GM12878 (cell line): Measurements from ENCODE around the gene POLD4. TPM values are rescaled to one million over a fixed set of nuclear protein-coding genes. Genes with fewer than 3 reads are reported as not detected.
A peak's percentile ranks its signal among the peaks of the same experiment; 100 is the strongest.

ENCODE experiments used
- ATAC-seq: fragments of 200-7000 bp; cut with Tn5 transposase; 3 replicates; pipeline ENCODE4 v1.9.1; 2020; ENCODE audit warnings: mild to moderate bottlenecking, moderate library complexity
- BruUV-seq: library from RNA; stranded (reverse); fragments of 400-500 nt; replicated peaks from 2 replicates; lab custom pipeline; 2021; lab: Mats Ljungman, UMichigan
- CTCF ChIA-PET: fragments of 300-600 bp; sonication (Branson Sonifier 250); formaldehyde crosslinking; extraction: SDS; loops from one replicate; lab custom pipeline; 2021; ENCODE audit warnings: inconsistent platforms; lab: Yijun Ruan, JAX
- POLR2A ChIA-PET: fragments of 350-600 bp; formaldehyde crosslinking; extraction: SDS; loops from one replicate; lab custom pipeline; 2021; ENCODE audit warnings: inconsistent platforms; lab: Charles Lee
- RAD21 ChIA-PET: fragments of 300-600 bp; sonication (Branson Sonifier 250); formaldehyde crosslinking; loops from one replicate; lab custom pipeline; 2023; ENCODE audit warnings: antibody characterized with exemption; ENCODE audit not compliant: unreplicated experiment; lab: Charles Lee
- SMC1A ChIA-PET: fragments of 300-600 bp; sonication (Branson Sonifier 250); formaldehyde crosslinking; loops from one replicate; lab custom pipeline; 2023; ENCODE audit not compliant: unreplicated experiment, uncharacterized antibody; lab: Charles Lee
- DNase-seq: peaks from one replicate; pipeline ENCODE4 v3.0.0-alpha.2; 2011; ENCODE audit warnings: low read depth, low spot score
- FAIRE-seq: peaks from 3 replicates; lab custom pipeline; 2011; peaks lifted over from hg19 to GRCh38; lab: Jason Lieb, UNC
- H2AFZ ChIP-seq: 2 replicates; pipeline ENCODE4 v1.6.0; 2011; ENCODE audit warnings: low read depth, low read length, control low read depth; ENCODE audit not compliant: control insufficient read depth
- H3K27ac ChIP-seq: 2 replicates; pipeline ENCODE4 v1.5.1; 2011; ENCODE audit warnings: control low read depth; ENCODE audit not compliant: control insufficient read depth, insufficient read depth
- H3K27me3 ChIP-seq, 2 experiments: replicated peaks in 1 of 2; 2 replicates each; pipeline versions ENCODE4 v1.6.0 to v1.6.1; 2011; ENCODE audit warnings: low read length in 1 of 2; ENCODE audit not compliant: control insufficient read depth in 2 of 2, insufficient read depth in 2 of 2
- H3K36me3 ChIP-seq, 2 experiments: 2 replicates each; pipeline ENCODE4 v1.5.1; 2011; ENCODE audit warnings: low read length in 1 of 2; ENCODE audit not compliant: control insufficient read depth in 2 of 2, insufficient read depth in 2 of 2
- H3K4me1 ChIP-seq: 2 replicates; pipeline ENCODE4 v1.6.1; 2011; ENCODE audit warnings: mild to moderate bottlenecking, low read length, moderate library complexity, mixed read lengths; ENCODE audit not compliant: control insufficient read depth, insufficient read depth
- H3K4me2 ChIP-seq: 2 replicates; pipeline ENCODE4 v1.6.0; 2011; ENCODE audit warnings: control low read depth; ENCODE audit not compliant: control insufficient read depth, insufficient read depth
- H3K4me3 ChIP-seq: fragments of 200-600 bp; sonication (generic); 2 replicates; pipeline ENCODE4 v1.5.1; 2016
- H3K79me2 ChIP-seq: 2 replicates; pipeline ENCODE4 v1.6.0; 2011; ENCODE audit warnings: low read length; ENCODE audit not compliant: control insufficient read depth, insufficient read depth
- H3K9ac ChIP-seq: 2 replicates; pipeline ENCODE4 v1.8.0; 2011; ENCODE audit warnings: low read length, control low read depth, mixed read lengths; ENCODE audit not compliant: control insufficient read depth, insufficient read depth
- H3K9me3 ChIP-seq: replicated peaks from 3 replicates; pipeline ENCODE4 v1.5.1; 2011; ENCODE audit warnings: mild to moderate bottlenecking, low read length; ENCODE audit not compliant: control insufficient read depth, insufficient read depth
- H4K20me1 ChIP-seq: 2 replicates; pipeline ENCODE4 v1.6.0; 2011; ENCODE audit not compliant: control insufficient read depth, insufficient read depth
- CBX3 ChIP-seq: fragments of 200-600 bp; sonication (generic); IDR thresholded peaks from 2 replicates; pipeline ENCODE4 v1.6.1; 2016; ENCODE audit warnings: low read depth, borderline replicate concordance
- CHD2 ChIP-seq: IDR thresholded peaks from 2 replicates; pipeline ENCODE4 v1.6.1; 2011; ENCODE audit warnings: low read depth, low read length, improper control_type of control experiment, borderline replicate concordance
- ELK1 ChIP-seq: IDR thresholded peaks from 2 replicates; pipeline ENCODE4 v1.6.1; 2012; ENCODE audit warnings: low read depth, low read length, improper control_type of control experiment
- FOS ChIP-seq: IDR thresholded peaks from 3 replicates; pipeline ENCODE4 v1.6.1; 2011; ENCODE audit warnings: borderline replicate concordance; ENCODE audit not compliant: insufficient read length; ENCODE audit errors: extremely low read depth
- GABPA ChIP-seq: IDR thresholded peaks from 2 replicates; pipeline ENCODE4 v1.6.1; 2014; ENCODE audit warnings: antibody characterized with exemption, low read depth, mild to moderate bottlenecking, inconsistent platforms
- HSF1 ChIP-seq: fragments of 150-350 bp; IDR thresholded peaks from 2 replicates; pipeline ENCODE4 v1.6.1; 2014; ENCODE audit warnings: mild to moderate bottlenecking, low read depth, low read length
- IKZF1 ChIP-seq: fragments of 450-650 bp; conservative IDR thresholded peaks from 2 replicates; pipeline ENCODE4 v1.6.1; 2017; ENCODE audit warnings: antibody characterized with exemption, mild to moderate bottlenecking
- JUNB ChIP-seq: IDR thresholded peaks from 2 replicates; pipeline ENCODE4 v1.6.1; 2016; ENCODE audit warnings: antibody characterized with exemption, mild to moderate bottlenecking
- MXI1 ChIP-seq: fragments of 150-350 bp; IDR thresholded peaks from 2 replicates; pipeline ENCODE4 v1.6.1; 2011; ENCODE audit warnings: low read depth, mild to moderate bottlenecking, inconsistent platforms, low read length, improper control_type of control experiment
- NBN ChIP-seq: fragments of 450-650 bp; IDR thresholded peaks from 2 replicates; pipeline ENCODE4 v1.6.1; 2016
- NFYA ChIP-seq: IDR thresholded peaks from 2 replicates; pipeline ENCODE4 v1.6.1; 2011; ENCODE audit warnings: low read depth, mild to moderate bottlenecking, low read length, improper control_type of control experiment, borderline replicate concordance
- NR2C2 ChIP-seq: IDR thresholded peaks from 2 replicates; pipeline ENCODE4 v1.6.1; 2011; ENCODE audit warnings: borderline replicate concordance, low read depth; ENCODE audit not compliant: control insufficient read depth, insufficient read length
- PAX5 ChIP-seq: IDR thresholded peaks from 2 replicates; pipeline ENCODE4 v1.6.1; 2011; ENCODE audit warnings: low read depth, low read length, borderline replicate concordance
- PML ChIP-seq: IDR thresholded peaks from 2 replicates; pipeline ENCODE4 v1.6.1; 2012; ENCODE audit warnings: low read length, inconsistent platforms
- REST ChIP-seq: IDR thresholded peaks from 2 replicates; pipeline ENCODE4 v1.6.1; 2012; ENCODE audit warnings: mild to moderate bottlenecking, low read depth, low read length
- TARDBP ChIP-seq: IDR thresholded peaks from 2 replicates; pipeline ENCODE4 v1.6.1; 2016; ENCODE audit warnings: borderline replicate concordance
- TCF12 ChIP-seq: IDR thresholded peaks from 2 replicates; pipeline ENCODE4 v1.6.1; 2011; ENCODE audit warnings: low read depth, mild to moderate bottlenecking, low read length
- WRNIP1 ChIP-seq: IDR thresholded peaks from 2 replicates; pipeline ENCODE4 v1.6.1; 2011; ENCODE audit warnings: low read depth, low read length, improper control_type of control experiment, borderline replicate concordance
- WGBS: methylation state at CpG from one replicate; pipeline ENCODE4 v1.1.6; 2016; ENCODE audit warnings: low lambda C conversion rate; ENCODE audit not compliant: insufficient replicate concordance, insufficient coverage; ENCODE audit errors: missing lambda C conversion rate; 5-methylcytosine and 5-hydroxymethylcytosine counted together
- in situ Hi-C: fragments of 300-500 bp; cut with MboI; formaldehyde crosslinking; loops from 9 replicates; pipeline ENCODE4 v1.14.3; 2018; ENCODE audit warnings: mixed read lengths
- intact Hi-C: fragments of 100-400 bp; cut with micrococcal nuclease; formaldehyde crosslinking; loops from one replicate; pipeline ENCODE4 v1.14.2; 2022; ENCODE audit not compliant: unreplicated experiment
- polyA plus RNA-seq, 11 experiments: library from polyadenylated mRNA; depleted of rRNA in 4 of 11; unstranded in 6 of 11; stranded (reverse) in 5 of 11; fragments of >200 nt; fragmentation: Nextera tagmentation in 4 of 11; fragmentation: Illumina TruSeq in 1 of 11; extraction: Ambion mirVana in 4 of 11; extraction: Trizol in 1 of 11; gene quantifications; 1 replicate in 1 of 11; 2 replicates in 10 of 11; pipeline versions ENCODE4 v1.2.1 to v1.2.3, GENCODE V29; 2011 to 2016; ENCODE audit warnings: inconsistent platforms in 2 of 11, missing spikeins in 2 of 11, low read depth in 1 of 11
- total RNA-seq, 4 experiments: library from RNA; depleted of rRNA in 3 of 4; stranded (reverse); fragments of >200 nt in 3 of 4; fragmentation: Illumina TruSeq in 1 of 4; extraction: Trizol in 1 of 4; gene quantifications; 2 replicates each; pipeline versions ENCODE4 v1.2.1 to v1.2.3, GENCODE V29; 2013 to 2021

Gene POLD4
- total and polyA plus RNA-seq, 10 of the 15 experiments (the other 5 are each of a cell fraction or from before 2014, with no cell fraction given) = 8.1 to 176 (median 88.1) TPM

GRCh38 chr11:67401495-67402191 lies 48.3 kb upstream of the POLD4 start, which contains the start of gene PPP1CA:
Gene PPP1CA (minus strand): TSS chr11:67401858. CDS start chr11:67401782, 76 bp downstream.
- 2% methylated on average over 50 of the region's 73 CpGs for WGBS
- Histone ChIP-seq H4K20me1 (no peaks in the 10 kb centered on the region; the same call in 1 of the 2 replicates), H3K9ac (peak within 1 kb of the TSS; percentile 95), H3K36me3 (peaks cover 20 to 24% of the 10 kb centered on the region in 2 experiments), H3K4me2 (peak within 1 kb of the TSS; percentile 98), H3K27me3 (no peaks in the 10 kb centered on the region), H3K27ac (peak within 1 kb of the TSS; percentile 99), H3K4me3 (peak within 1 kb of the TSS; percentile 80), H3K4me1 (peaks cover 50% of the 10 kb centered on the region), H3K9me3 (no peaks in the 10 kb centered on the region; the same call in 2 of the 3 replicates), H2AFZ (peak within 1 kb of the TSS; percentile 79), H3K79me2 (peaks cover 58% of the 10 kb centered on the region)
- ChIA-PET POLR2A (interaction anchor here (0.6 to 7.3 kb wide), 29 partner anchors 9 to 317 kb away, joined by 3 to 112 read pairs (median 9); partner anchors contain the start of genes AIP, CLCF1, CORO1B and NUDT8), RAD21 (interaction anchor here (0.6 to 6.4 kb wide), 39 partner anchors 10 to 1089 kb away, joined by 3 to 112 read pairs (median 4); partner anchors contain the start of genes AIP, ANKRD13D, CORO1B and PITPNM1), CTCF (interaction anchor here (0.6 to 5.0 kb wide), 34 partner anchors 10 to 187 kb away, joined by 3 to 53 read pairs (median 5); partner anchors contain the start of genes AIP, CDK2AP2, GSTP1 and PITPNM1), SMC1A (interaction anchor here (0.6 to 5.7 kb wide), 21 partner anchors 9 to 146 kb away, joined by 3 to 46 read pairs (median 4); partner anchors contain the start of genes AIP, PITPNM1, POLD4 and PTPRCAP)
- intact Hi-C loops = loop anchor here (1.0 to 5.0 kb wide), 4 partner anchors 36 to 105 kb away; partner anchors contain the start of genes AIP, PTPRCAP and TMEM134
- in situ Hi-C loops = no loop called here
- peak; percentile 77 for ATAC-seq
- no peak for DNase-seq
- BruUV-seq = no TSS peak
- peak; percentile 89 for FAIRE-seq
- TF ChIP-seq CBX3 (no peak), TCF12 (no peak), ELK1 (peak; percentile 50; the same call in 1 of the 2 replicates), HSF1 (no peak), TARDBP (no peak), REST (no peak), PML (no peak), CHD2 (no peak), NFYA (no peak), NR2C2 (no peak), IKZF1 (peak; percentile 80), MXI1 (peak; percentile 68; the same call in 1 of the 2 replicates), FOS (no peak), GABPA (no peak), NBN (no peak), WRNIP1 (no peak), JUNB (no peak), PAX5 (peak; percentile 37; the same call in 1 of the 2 replicates)
